Measurements from ENCODE around the gene SKIDA1. TPM values are rescaled to one million over a fixed set of nuclear protein-coding genes. Genes with fewer than 3 reads are reported as not detected.

The SKIDA1 gene
- total RNA-seq, 1 donor from 2014 or later, result 0.69 TPM

DNA sequence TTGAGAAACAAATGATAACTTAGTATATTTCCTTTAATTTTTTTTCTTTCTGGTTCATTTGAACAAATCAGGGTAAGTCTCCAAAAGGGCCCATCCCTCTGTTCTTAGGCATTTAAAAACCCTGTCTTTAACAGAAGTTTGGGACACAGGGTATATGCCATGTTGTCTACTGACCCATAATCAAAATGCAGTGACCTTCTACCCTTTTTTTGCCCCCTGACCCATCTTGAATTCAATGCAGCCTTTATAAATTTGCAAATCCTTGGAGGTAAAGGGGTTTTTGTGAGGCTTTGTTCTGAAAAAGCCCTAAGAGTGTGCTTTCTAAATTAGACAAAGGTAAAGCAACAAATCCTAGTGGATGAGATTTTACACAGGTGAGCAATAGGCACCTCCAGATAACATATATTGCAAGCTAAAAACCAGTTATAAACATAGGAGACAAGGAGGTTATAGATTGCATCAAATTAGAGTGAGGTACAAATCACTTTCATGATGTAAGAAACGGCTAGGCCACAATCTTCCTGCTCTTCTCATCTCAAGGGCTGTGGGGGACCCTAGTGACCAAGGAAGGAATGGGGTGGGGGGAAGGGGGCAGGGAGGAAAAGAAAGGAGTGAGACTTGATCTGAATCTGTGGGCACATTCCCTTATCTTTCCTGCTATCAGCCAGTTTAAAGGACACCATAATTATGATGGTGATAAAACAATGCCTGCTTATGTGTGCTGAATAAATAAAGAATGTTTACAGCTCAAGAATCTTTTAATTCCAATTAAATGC lies 2.7 kb downstream of the SKIDA1 start:
- DNase-seq (no peak), ATAC-seq (no peak)
- Histone ChIP-seq H3K4me1 (peaks cover 12% of the 10 kb centered on the region), H3K36me3 (no peaks in the 10 kb centered on the region), H3K9me3 (no peaks in the 10 kb centered on the region), H3K4me3 (no peak overlapping the region), H3K27ac (no peak overlapping the region), H3K27me3 (peaks cover 17% of the 10 kb centered on the region)
- no peak for TF ChIP-seq CTCF (IDR thresholded peaks at IDR 0.05)
- intact Hi-C loops (cut with DNase I), result no loop called here

GRCh38 chr10:21521751-21522533 lies 3.5 kb downstream of the SKIDA1 start:
- Histone ChIP-seq H3K36me3 (no peaks in the 10 kb centered on the region), H3K27ac (no peak overlapping the region), H3K27me3 (peaks cover 24% of the 10 kb centered on the region), H3K4me1 (peaks cover 15% of the 10 kb centered on the region), H3K9me3 (no peaks in the 10 kb centered on the region), H3K4me3 (no peak overlapping the region)
- no peak for TF ChIP-seq CTCF (IDR thresholded peaks at IDR 0.05)
- intact Hi-C loops (cut with DNase I), result no loop called here
- DNase-seq (no peak), ATAC-seq (no peak)

- Histone ChIP-seq H3K9me3 (no peaks in the 10 kb centered on the region), H3K4me1 (peaks cover 17% of the 10 kb centered on the region), H3K27ac (no peak overlapping the region), H3K4me3 (no peak overlapping the region), H3K27me3 (peaks cover 24% of the 10 kb centered on the region), H3K36me3 (no peaks in the 10 kb centered on the region)
- ATAC-seq (no peak), DNase-seq (no peak)
- TF ChIP-seq CTCF (IDR thresholded peaks at IDR 0.05), result no peak
- intact Hi-C loops (cut with DNase I), result no loop called here
Measured at GRCh38 chr10:21520949-21521348, 4.5 kb downstream of the SKIDA1 start.

DNA sequence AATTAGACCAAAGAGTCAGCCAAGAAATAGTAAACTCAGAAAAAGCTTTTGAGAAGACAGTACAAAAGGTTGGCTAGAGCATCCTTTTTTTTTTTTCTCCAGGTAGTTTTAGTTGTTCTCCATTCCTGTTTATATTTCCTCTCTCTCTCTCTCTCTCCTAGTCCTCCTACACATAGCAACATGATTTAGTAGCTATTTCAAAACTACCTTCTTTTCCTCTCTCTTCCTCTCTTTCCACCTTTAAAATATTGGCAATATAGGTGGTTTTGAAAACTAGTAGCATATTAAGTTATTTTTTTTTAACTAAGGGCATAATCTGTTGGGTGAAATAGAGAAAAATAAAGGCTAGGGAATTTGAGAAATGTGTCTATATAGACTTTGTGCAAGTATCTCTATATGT lies 5.0 kb downstream of the SKIDA1 start:
- no peak for TF ChIP-seq CTCF (IDR thresholded peaks at IDR 0.05)
- H3K27me3 ChIP-seq, result peaks cover 28% of the 10 kb centered on the region
- no peak for ATAC-seq
- intact Hi-C loops (cut with DNase I), result no loop called here
- peak overlapping the region; percentile 81 for H3K27ac ChIP-seq
- no peak for DNase-seq
- H3K4me3 ChIP-seq, result peak overlapping the region; percentile 60
- no peaks in the 10 kb centered on the region for H3K9me3 ChIP-seq
- H3K4me1 ChIP-seq, result peaks cover 20% of the 10 kb centered on the region
- H3K36me3 ChIP-seq, result no peaks in the 10 kb centered on the region

GRCh38 chr10:21519941-21520436 lies 5.5 kb downstream of the SKIDA1 start:
- Histone ChIP-seq H3K27ac (peak overlapping the region; percentile 81), H3K9me3 (no peaks in the 10 kb centered on the region), H3K36me3 (no peaks in the 10 kb centered on the region), H3K4me1 (peaks cover 20% of the 10 kb centered on the region), H3K27me3 (peaks cover 33% of the 10 kb centered on the region), H3K4me3 (peak overlapping the region; percentile 60)
- ATAC-seq (no peak), DNase-seq (no peak)
- no peak for TF ChIP-seq CTCF (IDR thresholded peaks at IDR 0.05)
- intact Hi-C loops (cut with DNase I), result loop anchor here (10.0 kb wide), 1 partner anchor 215 kb away; no protein-coding TSS in a partner anchor

Data from upper lobe of right lung (tissue), 1 donor.